Measurements from ENCODE around the gene ARHGAP10.
A peak's percentile ranks its signal among the peaks of the same experiment; 100 is the strongest.

Gene ARHGAP10

DNA sequence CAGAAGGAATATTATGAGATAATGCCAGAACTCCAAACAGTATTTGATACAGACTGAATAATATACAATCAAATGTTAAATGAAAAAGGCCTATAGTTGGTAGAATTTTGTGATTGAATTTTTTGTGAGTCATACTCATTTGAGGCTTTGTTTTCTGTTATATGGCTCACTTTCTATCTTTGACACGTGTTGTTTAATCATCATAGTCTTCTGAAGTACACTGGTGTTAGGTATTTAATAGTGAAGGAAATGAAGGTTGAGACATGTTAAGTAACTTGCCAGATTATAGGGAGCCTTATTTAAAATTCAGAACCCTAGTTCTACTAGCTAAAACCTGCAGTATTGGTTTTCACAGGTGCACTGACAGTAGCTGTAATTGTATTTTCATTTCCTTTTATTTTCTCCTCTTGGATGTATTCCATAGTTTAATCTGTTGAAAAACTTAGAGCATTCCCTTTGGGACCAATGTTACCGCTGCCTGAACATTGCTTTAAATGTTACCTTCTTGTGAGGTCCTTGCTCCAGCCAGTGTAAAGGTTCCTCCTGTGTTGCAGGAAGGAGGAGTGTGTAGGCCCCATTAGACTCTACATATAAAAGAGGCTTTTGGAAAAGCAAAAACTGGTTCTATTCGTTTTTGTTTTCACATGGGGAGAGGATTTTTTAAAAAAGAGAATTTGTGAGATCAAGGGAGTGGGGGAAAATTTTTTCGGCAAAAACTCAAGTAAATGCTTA, 224.1 kb downstream of the ARHGAP10 start:
- no peak for DNase-seq (ENCODE audit: low spot score)

DNA sequence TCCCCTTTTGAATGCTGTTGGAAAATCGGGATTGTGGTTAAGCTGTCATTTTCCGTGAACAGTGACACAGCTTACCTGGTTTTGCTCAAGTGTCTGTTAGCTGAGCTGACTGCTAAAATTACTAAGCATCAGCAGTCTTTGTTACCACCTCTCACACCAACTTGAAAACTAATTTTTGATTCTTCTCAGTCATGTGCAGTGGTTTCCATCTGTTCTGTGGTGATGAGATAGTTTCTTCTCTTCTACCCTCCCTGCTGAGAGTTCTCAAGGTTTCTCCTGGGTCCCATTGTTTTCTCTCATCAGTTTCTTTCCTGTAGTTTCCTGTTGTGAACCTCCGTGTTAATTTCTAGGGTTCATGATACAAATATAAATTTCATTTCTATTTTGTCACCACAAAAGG, 225.6 kb downstream of the ARHGAP10 start:
- no peak for DNase-seq (ENCODE audit: low spot score)

DNA sequence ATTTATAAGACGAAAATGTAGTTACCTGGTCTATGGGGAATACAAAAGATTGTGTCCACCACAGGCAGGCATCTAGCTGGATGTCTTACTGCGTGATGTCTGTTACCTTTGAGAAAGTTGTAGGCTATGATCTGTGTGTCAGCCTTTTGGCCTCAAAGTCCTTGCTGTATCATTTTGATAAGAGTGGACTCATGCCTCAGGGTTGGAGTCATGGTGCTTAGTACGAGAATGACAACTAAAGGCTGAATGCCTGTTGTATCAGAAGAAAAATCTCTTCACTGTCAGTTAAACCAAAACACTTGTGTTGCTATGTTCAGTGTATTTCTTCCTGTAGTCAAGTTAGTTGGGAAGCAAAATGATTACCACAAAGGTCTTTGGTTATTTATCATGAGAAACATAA, 226.2 kb downstream of the ARHGAP10 start:
- DNase-seq (ENCODE audit: low spot score), result no peak

DNA sequence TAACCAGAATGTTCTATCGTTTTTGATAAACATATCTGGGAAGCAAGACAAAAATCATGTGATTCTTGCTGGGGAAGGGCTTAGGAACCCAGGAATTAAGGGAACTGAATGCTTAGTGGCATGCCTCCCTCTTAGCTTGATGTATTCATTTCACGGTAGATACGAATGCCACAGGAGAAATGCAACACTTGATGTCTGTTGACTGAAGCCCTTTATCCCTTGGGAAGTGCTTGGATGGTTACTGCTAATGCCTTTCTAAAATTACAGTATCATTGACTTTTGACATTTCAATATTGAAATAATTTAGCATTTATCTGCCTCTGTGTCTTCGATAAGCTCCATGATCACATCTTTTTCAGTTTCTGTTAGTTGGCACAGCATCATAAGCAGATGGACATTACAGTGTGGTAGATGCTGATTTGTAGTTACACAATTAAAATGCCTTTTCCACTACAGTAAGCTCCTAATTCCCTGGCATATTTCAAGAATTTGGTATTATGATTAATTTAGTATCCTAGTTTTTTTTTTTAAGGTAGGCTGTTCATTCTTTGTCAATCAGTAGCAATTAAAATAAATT, 226.7 kb downstream of the ARHGAP10 start:
- DNase-seq (ENCODE audit: low spot score), result no peak

DNA sequence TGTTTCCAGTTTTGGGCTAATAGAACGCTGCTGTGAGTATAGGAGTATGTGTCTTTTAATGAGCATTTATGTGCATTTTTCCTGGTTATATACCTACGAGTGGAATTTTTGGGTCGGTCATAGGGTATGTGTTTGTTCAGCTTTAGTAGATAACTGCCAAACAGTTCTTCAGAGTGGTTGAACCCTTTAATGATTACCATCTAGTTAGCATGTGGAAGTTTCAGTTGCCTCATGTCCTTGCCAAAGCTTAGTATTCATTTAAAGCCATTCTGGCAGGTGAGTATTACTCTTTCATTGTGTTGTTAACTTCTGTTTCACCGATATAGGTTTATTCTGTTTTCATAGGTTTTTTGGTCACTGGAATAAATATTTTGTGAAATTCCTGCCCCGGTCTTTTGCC, 229.1 kb downstream of the ARHGAP10 start:
- no peak for DNase-seq (ENCODE audit: low spot score)

DNA sequence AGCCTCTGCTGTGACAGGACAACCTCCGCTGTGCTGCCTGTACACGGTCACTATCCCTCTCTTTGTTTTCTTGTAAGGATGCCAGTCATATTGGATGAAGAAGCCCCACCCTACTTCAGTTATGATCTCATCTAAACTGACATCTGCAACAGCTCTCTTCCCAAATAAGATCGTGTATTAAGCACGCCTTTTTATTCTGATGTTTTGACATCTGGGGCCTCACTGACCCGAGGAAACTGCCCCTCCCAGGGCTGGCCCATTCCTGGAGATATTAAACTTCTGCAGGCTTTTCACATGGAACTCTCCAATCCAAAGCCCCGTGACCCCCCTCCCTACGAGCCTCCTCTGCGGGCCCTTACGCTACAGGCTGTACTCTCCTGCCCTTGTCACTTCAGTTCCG, 232.0 kb downstream of the ARHGAP10 start:
- no peak for DNase-seq (ENCODE audit: low spot score)

DNA sequence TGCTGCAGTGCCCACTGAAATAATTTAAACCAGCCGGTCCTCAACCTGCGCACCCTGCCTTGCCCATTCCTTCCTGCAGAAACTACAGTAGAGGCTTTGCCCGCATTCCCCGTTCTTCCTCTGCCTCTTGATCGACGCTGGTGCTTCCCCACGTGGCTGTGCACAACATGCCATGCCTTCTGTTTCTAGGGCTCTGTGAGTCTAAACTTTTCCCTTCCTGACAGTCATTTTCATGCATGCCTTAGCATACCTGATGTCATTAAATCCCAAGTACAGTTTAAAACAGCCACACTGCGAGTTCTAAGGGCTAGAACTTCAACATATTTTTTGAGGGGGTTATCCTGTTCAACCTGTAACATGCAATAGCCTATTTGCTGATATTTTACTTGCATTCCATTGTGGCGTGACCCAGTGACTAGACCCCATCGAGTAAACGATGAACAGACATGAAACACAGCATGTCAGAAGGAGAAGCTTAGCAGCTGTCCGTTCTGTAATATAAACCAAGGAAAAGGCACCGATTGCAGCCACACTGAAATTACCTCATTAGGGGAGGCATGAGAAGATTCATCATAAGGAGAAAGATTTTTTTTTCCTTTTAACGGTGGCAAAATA, 232.5 kb downstream of the ARHGAP10 start:
- no peak for DNase-seq (ENCODE audit: low spot score)

DNA sequence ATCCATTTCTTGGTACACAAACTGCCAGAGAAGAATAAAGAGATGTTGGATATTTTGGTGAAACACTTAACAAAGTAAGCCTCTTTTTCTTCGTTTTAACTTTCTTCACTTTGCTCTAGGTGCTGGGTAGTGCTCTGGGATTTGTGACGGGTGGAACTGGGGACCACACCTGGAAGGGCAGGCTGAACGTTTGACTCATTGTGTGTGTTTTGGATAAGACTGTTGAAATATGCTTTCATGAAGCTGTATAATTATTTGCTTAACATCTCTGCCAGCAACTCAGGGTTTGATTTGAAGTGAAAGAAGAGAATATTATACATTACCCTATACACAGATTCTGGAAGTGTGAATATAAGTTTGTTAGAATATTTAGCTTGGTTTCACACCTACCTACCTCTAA, 233.2 kb downstream of the ARHGAP10 start:
- no peak for DNase-seq (ENCODE audit: low spot score)

DNA sequence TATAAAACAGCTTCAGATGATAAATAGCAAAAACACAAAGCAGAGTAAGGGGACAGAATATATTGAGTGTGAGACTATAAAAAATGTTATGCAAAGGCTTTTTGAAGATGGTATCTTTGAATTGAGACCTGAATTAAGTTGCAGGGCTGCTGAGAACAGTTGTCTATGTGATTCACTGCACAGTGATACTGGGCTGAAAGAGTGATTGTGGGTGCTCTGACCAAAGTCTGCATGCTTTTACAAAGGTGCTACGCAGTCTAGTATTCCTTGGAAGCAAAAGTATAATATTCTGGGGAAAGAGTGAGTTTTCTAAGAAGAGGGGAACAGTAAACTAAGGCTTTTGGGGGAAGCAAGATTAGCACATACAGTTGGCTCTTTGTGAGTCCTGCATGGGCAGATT, 234.0 kb downstream of the ARHGAP10 start:
- no peak for DNase-seq (ENCODE audit: low spot score)

DNA sequence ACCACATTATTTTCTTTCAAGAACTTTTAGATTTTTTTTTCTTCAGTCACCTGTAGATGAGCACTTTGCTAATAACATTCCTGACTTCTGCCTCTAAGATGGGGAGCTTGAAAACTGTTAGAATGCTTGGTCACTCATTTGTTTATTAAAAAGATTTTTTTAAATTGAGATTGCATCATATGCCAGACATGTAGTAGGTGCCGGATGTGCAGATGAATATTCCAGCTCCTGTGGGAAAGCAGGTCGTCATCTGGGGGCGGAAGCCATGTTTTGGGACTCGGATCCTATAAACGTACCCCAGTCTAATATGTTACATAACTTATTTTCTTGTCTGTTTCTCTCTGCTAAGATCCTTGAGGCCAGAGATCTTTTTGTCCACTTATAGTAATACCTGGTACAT, 236.8 kb downstream of the ARHGAP10 start:
- no peak for DNase-seq (ENCODE audit: low spot score)

DNA sequence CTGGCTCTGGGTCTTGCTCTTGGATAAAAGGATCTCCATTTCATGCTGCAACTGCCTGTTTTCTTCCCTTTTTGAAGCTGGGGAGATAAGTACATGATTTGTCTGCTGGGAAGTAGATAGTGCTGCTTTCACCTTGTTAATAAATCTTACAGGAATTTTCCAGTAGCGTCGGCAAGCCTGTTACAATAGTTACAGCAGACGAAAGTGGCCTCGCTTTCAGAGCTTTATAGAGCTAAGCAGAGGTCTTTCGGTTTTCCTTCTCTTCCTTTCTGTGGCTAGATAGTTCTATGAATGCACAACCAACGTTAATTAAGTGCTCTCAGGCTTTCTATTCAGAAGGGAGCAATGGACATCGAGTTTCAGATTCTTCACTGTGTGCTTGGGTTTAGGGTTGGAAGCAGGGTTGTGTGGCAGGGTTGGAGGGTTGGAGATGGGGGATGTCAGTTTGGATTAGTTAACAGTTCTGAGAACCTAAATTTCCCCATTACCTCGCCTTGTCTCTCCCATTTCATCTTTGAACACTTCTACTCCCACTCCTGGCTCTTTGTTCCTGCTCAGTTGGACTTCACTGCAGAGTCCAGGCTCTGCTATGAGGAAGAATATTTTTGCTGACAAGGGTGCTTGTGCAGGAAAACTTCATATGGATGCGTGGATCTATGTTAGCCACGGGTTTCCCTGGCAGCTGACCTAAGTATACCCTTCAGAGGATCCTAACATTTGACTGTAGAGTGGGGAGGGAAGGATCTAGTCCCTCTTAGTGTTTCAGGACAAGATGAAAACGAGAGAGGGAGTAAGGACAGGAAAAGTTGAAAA, 237.9 kb downstream of the ARHGAP10 start:
- peak; percentile 8 for DNase-seq (ENCODE audit: low spot score)

DNA sequence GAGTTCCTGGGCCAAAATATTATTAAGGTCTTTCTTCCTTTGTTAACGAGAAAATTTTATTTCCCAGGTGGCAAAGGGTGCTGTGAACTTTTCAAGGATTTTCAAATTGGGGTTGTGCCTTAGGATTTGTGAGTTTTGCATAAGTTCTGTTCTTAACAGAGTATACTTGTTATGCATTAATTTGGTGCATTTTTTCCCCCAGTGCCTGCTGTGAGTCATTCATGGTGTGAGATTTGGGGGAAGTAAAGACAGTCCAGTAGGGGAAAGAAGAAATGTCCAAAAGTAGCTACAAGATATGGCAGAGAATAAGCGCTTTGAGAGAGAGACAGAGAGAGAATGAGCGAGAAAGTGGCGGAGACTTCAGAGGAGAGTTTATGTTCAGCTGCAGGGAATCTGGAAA, 239.2 kb downstream of the ARHGAP10 start:
- DNase-seq (ENCODE audit: low spot score), result no peak

DNA sequence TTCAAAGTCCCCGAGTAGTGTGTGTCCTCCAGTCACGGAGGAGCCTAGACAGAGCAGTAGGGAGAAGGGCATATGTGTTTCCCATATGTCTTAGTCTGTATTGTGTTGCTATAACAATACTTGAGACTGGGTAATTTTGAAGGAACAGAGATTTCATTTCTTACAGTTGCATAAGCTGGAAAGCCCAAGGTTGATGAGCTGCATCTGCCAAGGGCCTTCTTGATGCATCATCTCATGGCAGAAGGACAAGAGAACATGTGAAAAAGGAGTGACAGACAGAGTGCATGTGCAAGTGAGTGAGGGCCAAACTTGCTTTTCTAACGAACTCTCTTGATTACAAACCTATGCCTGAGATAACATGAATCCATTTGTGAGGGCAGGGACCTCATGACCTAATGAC, 243.4 kb downstream of the ARHGAP10 start:
- DNase-seq (ENCODE audit: low spot score), result peak; percentile 31

DNA sequence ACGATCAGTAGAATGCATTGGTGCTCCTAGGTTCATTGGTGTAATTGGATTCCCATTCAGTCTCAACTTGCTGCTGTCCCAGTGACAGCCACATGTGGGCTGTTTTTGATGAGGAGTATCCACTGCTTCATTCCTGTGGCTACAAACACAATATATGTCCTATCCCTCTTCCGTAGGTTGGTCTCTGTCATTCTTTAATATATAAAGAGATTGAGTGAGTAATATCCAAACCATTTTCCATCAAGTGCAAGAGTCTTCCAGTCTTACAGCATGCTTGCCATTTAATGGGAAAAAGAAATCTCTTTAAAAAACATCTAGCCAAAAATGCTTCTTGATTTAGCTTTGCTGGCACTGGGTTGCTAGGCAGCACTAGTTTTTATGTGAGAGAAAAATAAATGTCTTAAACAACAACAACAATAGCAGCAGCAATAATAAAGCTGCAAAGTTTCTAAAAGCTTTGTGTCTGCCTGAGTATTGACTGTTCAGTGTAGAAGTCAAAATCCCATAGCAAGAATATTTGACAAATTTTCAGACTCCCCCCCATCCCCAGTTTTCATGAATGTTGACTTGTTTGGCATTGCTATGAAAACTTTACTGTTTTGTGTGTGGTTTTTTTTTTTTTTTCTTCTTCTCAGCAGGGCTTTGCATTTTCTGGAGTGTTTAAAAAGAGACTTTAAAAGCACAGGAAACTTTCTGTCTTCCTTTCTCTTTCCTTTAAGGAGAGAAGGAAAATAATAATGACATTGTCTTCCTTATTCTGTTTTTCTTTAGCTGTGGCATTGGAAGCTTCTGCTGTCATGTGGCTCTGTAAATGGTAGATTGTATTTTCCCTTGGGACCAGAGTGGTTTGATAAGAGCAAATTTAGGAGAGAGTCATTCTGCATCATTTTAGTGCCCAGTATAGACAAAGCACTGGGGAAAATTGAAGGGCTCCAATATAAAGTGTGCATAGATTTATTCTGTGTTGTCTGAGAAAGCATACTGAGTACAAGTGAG, 244.3 kb downstream of the ARHGAP10 start:
- peak; percentile 21 for DNase-seq (ENCODE audit: low spot score)

DNA sequence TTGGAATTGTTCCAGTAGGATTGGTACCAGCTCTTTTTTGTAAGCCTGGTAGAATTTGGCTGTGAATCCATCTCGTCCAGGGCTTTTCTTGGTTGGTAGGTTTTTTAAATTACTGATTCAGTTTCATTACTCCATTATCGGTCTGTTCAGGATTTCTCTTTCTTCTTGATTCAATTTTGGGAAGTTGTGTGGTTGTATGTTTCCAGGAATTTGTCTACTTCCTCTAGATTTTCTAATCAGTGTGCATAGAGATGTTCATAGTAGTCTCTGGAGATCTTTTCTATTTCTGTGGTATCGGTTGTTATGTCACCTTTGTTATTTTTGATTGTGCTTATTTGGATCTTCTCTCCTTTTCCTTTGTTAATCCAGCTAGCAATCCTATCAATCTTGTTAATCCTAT, 248.7 kb downstream of the ARHGAP10 start:
- no peak for DNase-seq (ENCODE audit: low spot score)

DNA sequence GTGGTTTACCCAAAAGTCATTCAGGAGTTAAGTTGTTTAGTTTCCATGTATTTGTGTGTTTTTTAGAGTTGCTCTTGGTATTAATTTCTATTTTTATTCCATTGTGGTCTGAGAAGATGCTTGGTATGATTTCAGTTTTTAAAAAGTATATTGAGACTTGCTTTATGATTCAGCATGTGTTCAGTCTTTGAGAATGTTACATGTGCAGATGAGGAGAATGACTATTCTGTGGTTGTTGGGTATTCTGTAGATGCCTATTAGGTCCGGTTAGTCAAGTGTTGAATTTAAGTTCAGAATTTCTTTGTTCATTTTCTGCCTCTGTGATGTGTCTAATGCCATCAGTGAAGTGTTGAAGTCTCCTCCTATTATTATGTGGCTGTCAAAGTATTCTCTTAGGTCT, 249.4 kb downstream of the ARHGAP10 start:
- peak; percentile 25 for DNase-seq (ENCODE audit: low spot score)

DNA sequence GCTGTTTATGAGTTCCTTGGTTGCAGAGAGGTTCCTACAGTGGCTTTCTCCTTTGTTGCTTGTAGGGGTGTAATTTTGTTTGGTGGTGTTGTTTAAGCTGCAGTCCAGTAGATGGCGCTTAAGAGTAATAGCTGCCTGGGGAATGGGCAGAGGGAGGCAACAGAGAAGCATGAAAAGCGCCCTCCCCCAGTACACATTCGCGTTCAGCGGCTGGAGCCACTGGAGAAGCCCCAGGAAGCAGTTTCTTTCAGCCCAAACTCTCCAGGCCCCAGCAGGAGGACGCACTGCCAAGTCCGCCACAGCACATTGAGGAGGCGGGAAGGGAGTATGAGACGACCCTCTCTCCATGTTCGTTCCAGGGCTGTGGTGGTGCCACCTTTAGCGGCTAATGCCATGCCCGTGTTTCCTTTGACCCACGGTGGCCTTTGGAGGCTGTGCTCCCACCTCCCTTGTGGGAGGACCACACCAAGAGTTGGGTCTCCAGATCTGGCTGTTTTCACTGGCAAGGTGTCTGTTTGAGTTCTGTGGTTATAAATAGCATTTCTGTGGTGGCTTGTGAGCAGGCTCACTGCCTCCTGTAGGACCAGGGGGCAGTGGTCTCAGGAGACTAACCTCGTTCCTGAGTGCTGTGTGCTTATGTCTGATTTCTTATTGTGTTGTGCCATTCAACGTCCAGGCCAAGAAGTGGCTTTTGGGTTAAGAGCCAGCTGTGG, 252.3 kb downstream of the ARHGAP10 start:
- DNase-seq (ENCODE audit: low spot score), result peak; percentile 67

DNA sequence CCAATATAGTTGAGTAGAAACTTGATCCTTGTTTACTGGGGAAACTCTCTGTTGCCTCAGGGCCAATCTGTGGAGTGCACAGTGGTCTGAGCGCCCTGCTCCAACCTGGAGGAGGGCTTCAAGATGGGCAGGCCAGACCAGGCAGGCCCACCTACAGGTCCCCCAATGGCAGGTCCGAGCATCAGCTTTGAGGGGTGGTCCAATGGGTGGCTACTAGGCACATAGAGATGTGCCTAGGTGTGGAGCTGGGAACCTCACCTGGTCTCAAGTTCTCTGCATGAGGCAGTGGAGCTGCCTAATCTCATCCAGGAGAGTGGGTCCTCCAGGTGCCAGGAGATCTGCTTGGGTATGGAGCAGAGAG, 252.9 kb downstream of the ARHGAP10 start:
- DNase-seq (ENCODE audit: low spot score), result no peak

DNA sequence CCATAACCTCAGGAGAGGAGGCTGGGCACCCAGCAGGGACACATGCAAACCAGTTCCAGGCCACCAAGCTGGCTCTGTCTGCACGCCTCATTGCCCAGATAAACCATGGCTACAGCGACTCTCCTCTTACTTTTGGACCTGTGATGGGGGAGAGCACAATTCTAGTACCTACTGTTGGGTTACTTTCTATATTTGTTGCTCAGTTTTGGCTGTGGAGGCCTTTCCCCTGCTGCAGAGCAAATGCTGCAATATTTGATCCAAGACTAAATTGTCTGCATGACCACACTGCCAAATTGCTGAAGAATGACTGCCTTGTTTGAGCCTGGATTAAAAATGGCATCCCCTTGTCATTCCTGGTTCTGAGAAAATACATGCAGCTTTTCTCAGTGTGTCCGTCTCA, 253.5 kb downstream of the ARHGAP10 start:
- DNase-seq (ENCODE audit: low spot score), result no peak

DNA sequence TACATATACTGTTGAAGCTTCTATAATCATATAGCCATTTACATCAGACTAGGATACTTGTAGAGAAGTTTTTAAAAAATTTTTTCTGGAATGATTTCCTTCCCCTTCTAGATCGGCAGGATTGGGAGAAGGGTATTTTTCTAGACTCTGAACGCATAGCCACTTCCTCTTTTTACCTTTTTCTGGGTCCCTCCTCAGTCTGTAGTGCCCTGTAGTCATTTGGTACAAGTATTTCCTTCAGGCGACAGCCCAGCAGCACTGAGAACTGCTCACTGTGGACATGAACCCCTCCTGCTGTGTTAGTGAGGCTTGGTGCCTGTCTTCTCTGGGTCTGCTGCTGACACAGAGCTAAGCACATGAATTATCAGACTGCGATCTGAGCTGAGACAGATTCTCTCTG, 255.4 kb downstream of the ARHGAP10 start:
- DNase-seq (ENCODE audit: low spot score), result no peak
